GM21390 (cell line): ENCODE results near the gene ROBO1.

Experiments
- ATAC-seq: cut with Tn5 transposase; IDR thresholded peaks from one replicate; pipeline ENCODE4 v1.9.1; 2021; ENCODE audit not compliant: unreplicated experiment

Gene ROBO1

DNA sequence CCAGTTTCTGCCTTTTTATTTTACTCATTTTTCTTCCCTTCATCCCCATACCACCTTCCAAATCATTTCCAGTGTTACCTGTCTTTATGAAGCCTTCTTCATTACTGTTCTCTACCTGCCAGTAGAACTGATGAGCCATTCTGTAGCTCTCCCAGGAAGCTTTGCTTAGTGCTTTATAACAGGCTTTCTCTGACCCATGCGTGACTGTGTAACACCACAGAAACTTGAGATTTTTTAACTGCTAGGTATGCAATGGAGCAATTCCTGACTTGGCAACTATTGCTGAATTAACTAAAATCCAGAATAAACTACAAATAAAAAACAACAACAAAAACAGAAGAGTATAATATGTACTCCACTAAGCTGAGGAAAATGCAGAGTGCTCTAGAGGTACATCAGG is 289.2 kb downstream of the ROBO1 start:
- ATAC-seq: no peak

DNA sequence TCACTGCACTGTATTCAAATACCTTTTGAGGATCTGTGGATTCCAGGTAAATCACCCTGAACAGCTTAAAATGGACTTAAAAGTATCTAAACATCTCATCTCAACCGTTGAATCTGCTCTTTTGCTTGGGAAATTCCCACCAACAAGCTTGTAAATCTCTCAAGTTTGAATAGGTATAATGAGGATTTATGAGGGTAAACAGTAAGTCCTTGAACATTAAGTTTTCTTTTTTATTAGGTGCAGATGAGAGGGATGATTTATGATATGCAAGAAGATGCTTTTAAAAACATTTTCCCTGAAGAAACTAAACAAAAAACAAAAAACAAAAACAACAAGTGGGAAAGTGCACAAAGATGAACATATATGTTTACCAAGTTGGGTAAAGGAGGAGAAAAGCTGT is 290.6 kb downstream of the ROBO1 start:
- no peak for ATAC-seq

DNA sequence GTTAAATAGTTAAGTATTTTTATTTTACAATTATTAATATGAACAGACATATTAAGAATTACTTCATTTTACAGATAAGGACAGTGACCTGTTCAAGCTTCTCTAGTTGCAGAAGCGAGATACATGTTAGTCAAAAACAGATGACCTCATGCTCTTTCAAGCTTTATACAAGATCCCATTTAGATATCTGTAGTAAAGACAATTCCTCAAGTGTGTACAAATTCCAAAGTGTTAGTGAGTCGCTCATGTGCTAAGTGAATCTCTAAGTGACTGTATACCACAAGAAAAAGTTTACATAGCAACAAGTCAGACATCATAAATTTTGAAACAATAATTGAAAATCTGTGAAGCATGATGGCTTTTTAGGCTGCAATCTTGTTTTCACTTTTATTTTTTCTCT is 293.8 kb downstream of the ROBO1 start:
- no peak for ATAC-seq

DNA sequence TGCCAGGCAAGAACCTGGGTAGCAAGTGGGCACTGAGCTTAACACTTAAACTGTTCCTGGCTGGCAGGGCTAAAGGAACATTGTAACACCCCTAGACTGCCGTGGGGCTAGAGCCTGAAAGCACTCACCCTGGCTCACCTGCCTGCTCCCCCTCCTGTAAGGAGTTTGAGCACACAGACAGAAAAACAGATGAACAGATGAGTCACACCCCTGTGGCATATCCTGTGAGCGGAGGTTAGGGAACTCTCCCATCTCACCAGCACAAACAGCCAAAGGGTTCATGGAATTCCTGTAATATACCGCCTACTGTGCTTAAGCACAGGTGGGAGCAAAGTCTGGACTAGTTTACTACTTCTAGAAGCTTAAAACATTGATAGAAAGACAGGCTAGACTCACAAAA is 300.1 kb downstream of the ROBO1 start:
- no peak for ATAC-seq

DNA sequence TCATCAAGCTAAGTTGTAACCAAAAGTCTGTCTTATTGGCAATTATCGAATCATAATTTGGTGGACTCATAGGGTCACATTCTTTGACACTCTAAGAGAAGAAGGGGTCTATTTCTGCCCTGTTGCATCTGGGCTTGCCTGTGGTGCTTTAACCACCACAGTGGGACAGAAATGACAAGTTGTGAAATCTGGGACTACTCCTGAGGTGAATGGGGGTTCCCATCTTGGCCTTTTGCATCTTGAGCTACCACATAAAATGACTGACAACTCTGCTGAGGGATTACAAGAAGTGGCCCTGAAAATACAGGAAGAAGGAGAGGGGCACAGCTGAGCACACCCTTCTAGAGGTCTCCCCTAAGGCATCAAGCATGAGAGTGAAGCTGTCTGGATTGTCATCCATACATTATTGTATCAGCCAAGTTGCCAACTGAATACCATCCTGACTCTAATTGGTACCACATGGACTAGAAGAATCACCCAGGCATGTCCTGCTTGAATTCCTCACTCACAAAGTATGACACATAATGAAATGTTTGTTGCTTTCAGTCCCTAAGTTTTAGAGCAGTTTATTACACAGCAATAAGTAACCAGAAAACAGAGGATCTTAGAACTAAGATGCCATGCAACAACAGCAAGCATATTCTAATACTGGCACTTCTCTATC is 306.5 kb downstream of the ROBO1 start:
- no peak for ATAC-seq

DNA sequence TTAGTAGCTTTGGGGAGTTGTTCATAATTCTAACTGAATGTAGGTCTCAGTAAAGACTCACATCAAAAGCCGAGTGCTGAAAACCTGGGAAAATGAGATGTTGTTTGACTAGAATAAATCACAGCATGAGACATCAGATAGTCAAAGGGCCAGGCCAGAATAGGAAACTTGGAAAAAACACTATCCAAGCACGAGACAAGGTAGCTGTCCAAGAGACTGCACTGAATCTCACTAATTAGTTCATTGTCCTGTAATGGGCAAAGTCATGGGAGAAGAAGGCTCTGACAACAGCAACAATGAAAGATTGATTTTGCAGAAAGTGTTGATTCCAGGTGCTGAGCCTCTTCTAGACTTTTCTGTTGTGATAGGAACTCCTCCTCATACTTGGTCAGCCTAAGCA is 314.2 kb downstream of the ROBO1 start:
- no peak for ATAC-seq

DNA sequence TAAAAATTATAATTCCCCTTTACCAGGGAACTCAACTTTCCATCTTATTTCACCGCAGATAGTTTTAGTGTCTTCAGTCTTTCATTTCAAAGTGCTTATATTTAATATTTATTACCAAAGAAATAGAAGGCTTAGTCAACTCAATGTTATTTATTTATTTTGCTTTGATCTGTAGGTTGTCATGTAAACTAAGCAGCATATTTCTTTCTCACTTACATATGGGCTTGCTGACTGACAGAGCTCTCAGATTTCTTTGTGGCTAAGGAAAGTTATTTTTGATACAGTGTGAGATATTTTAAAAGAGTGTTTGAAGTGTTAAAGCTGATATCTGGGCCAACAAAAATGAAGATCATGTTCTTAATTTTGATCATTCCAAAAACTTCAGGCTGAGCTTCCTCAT is 331.4 kb downstream of the ROBO1 start:
- ATAC-seq: no peak

DNA sequence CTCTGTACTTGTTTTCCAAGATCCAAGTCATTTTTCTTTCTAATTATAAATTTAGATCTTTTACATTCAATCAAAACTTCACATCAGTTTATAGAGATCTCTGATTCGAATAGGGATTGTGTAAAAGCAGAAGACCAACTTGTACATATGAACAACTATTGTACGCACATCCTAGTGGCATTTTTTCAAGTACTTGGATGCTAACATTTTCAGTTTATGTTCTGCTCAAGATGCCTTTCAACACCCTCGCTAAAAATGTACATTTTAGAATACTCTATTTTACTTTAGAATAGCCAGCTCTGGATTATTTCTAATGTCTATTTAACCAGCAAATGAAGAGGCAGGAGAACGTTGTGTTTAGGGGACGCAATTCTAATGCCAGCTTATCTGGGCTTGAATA is 340.7 kb downstream of the ROBO1 start:
- ATAC-seq: no peak

DNA sequence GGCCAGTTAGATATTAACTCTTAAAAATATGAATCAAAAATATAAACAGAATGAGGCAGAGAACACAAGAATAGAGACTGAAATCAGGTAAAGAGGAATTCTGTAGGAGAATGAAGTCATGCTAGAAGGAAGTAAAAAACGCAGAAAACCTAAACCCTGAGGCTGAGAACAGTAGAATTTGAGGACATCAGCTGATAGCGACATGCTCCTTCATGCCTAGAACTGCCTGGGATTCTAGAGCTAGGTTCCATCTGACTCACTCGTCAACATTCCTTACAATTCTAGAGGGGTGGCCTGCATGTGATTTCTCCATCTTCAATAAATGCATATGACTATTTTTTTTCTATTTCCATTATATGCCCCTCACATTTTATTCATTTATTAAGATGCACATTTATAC is 343.0 kb downstream of the ROBO1 start:
- ATAC-seq: no peak

DNA sequence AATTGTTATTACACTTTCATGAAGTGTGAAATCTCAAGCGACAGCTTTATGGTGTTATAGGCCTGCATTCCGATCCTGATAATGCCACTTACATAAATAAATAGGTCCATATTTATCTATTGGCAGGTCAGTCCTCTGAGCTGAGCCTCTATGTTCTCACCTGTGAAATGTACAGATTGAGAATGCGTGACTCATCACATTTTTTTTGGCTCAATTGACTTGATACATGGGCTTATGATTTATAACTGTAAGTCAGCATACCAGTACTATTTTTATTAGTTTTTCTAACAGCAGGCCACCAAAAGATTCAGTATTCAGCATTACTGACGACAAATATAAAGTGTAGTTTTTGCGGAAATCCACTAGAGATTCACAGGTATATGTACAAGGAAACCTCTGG is 344.4 kb downstream of the ROBO1 start:
- no peak for ATAC-seq

DNA sequence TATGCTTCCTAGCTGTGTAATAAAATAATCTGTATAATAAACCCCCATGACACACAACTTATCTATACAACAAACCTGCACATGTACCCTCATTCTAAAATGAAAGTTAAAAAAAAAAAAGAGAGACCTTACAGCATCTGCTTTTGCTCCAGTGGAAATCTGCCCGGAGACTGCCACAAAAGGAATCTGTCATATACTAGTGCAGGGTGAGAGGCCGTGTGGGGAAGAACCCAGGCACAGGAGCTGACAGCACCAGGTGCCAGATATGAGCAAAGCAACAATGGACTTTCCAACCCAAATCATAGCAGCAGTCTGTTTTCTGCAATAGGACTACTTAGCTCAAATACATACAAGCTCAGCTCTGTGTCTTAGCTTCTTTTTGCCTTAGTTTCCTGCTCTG is 346.5 kb downstream of the ROBO1 start:
- ATAC-seq: no peak

DNA sequence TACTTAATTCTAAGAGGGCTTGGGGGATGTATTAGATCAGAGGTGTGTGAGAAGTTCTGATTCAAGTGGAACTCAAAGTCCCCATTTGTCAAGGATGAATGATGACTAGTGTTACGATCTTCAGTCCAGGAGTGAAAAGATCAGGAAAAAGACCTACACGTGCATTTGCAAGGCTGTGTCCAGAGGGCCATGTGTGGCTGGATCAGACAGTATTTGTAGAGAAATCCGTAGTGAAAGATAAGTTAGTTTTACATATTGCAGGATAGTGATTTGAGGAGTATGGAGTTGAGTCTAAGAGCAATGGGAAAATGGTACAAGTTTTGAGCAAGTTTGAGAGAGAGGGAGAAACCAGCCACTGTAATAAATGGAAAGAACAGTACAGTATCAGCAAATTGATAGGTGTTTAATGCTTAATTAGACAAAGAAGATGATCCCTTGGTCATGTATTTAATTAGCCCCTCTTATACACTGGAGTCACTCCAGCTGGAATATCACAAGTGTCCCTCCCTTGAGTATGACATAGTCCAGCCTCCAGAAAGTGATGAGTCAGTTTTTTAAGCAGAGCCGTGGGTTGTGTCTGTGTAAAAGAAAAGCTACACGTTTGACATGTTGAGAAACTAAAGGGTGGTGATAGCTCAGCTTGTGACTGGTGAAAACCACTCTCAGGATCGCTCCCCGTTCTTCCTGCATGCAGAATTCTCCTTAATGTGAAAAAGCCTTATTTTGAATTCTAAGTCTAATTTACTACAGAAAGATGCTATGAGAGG is 348.8 kb downstream of the ROBO1 start:
- ATAC-seq: no peak

DNA sequence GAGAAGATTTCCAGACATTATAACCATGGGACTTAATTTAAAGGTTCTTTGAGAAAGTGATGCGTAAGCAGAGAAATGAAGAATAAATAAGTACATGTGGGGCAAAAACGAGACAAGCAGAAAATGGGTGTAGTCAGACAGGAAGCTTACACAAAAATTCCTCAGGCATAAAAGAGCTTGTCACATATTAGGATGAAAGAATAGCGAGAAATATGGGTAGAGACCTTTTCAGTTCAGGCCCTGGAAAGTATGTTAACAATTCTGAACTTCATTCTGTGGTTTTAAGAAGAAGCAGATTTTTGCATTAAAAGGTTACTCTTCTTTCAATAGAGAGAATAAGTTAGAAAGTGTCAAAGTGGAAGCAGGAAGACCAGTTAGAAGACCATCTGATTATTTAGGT is 352.4 kb downstream of the ROBO1 start:
- no peak for ATAC-seq

DNA sequence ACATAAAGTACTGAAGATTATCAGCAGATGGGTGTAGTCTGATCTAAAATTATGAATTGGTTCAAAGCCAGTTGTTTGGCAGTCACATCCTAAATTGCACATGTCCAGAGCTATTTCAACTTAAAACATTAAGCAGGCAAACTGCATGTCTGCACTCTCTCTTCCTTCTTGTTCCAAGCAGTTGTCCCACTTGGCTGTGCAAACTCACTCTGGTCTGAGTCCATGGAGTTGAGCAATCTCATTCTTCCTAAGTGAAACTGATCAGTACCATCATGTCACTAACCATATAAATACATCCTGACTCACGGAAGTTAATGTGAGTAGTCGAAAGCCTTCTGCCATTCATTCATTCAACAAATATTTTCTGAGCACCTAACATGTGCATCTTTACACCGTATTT is 353.0 kb downstream of the ROBO1 start:
- ATAC-seq: no peak

DNA sequence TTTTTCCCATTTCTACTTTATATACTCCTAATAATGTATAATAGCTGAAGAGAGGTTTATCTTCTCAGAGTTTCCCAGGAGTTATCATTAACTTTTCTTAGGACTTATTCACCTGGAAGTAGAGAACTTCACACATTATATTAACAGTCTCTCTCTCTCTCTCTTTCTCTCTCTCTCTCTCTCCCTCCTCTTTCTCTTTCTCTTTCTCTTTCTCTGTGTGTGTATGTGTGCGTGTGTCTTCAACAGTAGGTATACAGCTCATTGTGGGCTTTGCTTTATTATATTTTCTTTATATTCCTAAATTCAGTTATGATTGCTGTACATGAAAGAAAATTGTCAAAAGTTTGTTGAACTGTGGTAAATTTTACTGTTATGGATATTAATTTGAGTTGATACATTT is 353.8 kb downstream of the ROBO1 start:
- no peak for ATAC-seq

DNA sequence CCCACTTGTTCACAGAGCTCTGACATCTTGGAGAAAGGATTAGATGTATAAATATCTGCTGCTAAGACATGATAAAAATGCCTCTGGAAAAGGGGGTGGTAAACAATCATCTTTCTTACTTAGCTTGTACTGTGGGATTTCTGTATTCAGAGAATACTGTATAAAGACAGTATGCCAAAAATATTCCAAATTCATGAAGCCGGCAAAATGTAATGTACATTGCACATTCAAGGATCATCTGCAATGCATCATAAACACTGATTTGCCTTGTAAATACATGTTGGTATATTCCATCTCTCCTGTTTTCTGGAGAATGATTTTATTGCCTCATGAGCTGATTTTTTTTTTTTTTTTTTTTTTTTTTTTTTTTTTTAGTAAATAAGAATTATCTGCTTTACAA is 355.3 kb downstream of the ROBO1 start:
- no peak for ATAC-seq

DNA sequence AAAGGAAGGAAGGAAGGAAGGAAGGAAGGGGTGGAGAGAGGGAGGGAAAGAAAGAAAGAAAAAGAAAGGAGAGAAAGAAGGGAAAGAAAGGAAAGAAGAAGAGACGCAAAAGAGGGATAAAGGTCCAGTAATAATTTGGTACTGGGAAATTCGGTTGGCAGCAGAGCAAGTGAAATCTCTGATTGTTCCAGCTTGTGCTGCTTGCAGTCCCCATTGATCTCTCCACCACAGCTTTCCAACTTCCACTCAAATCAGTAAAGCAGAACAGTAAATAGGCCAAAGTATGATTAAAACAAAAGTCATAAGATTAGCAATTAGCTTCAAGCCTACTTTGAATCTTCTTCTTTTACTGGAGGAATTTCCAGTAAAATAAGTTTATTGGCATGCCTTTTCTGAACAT is 357.2 kb downstream of the ROBO1 start:
- ATAC-seq: no peak

DNA sequence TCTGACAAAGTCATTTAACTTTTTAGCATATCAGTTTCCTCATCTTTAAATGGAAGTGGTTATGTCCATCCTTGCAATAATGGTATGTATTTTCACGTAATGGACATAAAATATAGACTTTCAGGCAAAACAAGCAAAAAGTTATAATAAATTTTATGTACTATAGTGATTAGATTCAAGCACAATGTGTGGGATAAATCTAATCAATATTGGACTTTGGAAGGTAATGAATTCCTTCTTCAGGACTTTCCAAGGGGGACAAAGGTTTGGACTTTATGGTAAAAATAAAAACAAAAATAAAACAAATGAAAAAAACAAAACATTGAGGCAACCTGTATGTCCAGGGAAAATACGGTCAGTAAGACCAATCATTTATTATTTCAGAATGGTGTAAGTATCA is 357.7 kb downstream of the ROBO1 start:
- ATAC-seq: no peak

DNA sequence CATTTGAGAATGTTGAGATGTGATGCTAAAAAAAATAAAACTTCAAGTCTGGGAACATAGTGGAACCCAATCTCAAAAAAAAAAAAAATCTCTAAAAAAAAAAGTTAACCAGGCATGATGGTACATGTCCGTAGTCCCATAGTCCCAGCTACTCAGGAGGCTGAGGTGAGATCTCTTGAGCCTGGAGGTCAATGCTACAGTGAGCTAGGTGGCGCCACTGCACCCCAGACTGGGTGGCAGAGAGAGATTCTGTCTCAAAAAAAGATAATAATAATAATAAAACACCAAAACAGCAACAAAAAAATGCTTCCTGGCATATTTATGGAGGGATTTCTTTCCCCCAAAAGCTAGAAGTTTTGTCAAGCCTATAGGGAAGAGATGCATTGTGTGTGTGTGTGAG is 361.6 kb downstream of the ROBO1 start:
- ATAC-seq: no peak

DNA sequence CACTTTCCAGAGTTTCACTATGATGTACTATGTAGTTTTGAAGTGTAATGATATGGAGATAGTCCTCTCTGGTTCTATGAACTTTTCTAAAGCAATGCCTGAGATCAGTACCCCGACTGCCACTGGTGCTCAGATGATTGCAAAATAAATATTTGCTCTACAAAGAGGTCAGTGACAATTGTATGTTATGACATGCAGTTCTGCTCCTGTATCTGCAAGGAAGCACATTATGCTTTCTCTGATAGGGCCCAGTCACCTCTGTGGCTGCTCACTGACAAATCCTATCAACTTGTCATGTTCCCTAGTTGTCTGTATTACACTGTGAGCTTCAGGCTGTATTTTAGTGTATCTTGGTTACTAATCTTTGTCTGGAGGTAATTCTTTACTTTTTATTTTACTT is 362.6 kb downstream of the ROBO1 start:
- no peak for ATAC-seq

DNA sequence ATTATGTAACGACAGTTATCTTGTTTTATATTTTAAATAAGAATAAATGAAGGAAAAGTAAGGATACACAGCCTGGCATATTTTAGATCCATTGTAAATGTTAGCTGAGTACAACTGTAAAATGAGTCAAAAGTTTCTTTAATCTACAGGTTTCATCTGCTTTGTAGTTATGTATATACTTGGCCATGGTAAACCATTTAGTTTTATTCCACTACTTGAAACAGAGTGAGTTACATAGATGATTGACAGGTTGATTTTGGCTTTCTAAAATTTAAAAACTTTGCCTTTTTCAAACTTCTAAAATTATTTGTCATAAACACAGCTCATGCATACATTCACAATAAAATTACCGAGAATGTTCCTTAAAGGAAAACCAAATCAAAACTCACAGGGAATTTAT is 371.2 kb downstream of the ROBO1 start:
- ATAC-seq: no peak

DNA sequence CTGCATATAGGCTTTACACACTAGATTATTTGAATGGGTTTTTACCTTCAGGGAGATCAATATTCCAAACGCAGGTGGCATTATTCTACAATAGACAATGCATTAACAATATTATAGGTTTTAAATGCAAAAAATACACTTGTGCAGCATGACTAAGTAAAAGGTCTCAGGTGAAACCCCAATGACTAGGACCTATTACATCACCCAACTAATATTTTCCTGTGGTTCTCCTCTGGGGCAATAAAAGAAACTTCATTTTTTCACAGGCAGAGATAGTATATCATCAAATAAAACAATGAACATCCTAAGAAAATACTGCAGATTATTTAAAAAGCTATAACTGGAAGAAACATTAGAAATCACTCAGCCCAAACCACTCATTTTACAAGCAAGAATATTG is 375.3 kb downstream of the ROBO1 start:
- no peak for ATAC-seq

DNA sequence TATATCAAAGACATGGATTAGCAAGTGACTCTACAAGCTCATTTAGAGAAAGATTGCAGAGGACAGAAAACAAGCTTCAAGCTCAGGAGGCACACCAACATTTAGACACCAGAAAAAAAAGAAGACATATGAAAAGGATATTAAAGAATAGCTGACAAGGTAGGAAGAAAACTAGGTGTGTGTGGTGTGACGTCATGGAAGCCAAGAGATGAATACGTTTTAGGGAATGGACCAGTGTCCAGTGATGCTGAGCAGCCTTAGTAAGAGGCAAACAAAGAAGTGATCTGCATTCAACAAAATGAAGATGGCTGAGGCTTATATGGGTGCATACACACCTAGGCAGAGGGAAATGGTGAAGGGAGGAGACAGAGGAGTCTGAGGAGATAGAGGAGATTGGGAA is 377.4 kb downstream of the ROBO1 start:
- ATAC-seq: no peak
